HUES64 (cell line): ENCODE results near the gene PLA2G4D.

ENCODE experiments used
- H3K27ac ChIP-seq: 2 replicates; pipeline ENCODE4 v1.7.0; 2013; ENCODE audit warnings: low read depth, low read length, inconsistent platforms
- H3K27me3 ChIP-seq: 2 replicates; pipeline ENCODE4 v1.6.1; 2013; ENCODE audit warnings: mild to moderate bottlenecking, low read length; ENCODE audit not compliant: insufficient read depth
- H3K36me3 ChIP-seq: 2 replicates; pipeline ENCODE4 v1.6.1; 2013; ENCODE audit warnings: mild to moderate bottlenecking, low read length; ENCODE audit not compliant: insufficient read depth
- H3K4me1 ChIP-seq: 2 replicates; pipeline ENCODE4 v1.6.1; 2013; ENCODE audit warnings: mild to moderate bottlenecking, low read length, moderate library complexity; ENCODE audit not compliant: insufficient read depth
- H3K4me3 ChIP-seq: 2 replicates; pipeline ENCODE4 v1.5.1; 2013; ENCODE audit warnings: mild to moderate bottlenecking, low read length, moderate library complexity
- H3K9ac ChIP-seq: 2 replicates; pipeline ENCODE4 v1.6.1; 2013; ENCODE audit warnings: mild to moderate bottlenecking, low read depth, low read length
- H3K9me3 ChIP-seq: 2 replicates; pipeline ENCODE4 v1.6.1; 2013; ENCODE audit warnings: low read depth, low read length; ENCODE audit not compliant: insufficient read depth
- WGBS: fragments of 150-250, 120-280 bp; methylation state at CpG from one replicate; pipeline ENCODE4 v1.1.7; 2013; ENCODE audit warnings: missing lambda C conversion rate; 5-methylcytosine and 5-hydroxymethylcytosine counted together

The PLA2G4D gene

GRCh38 chr15:42034628-42035434, 59.5 kb downstream of the PLA2G4D start:
- 77% methylated on average over 7 of the region's 8 CpGs for WGBS
- Histone ChIP-seq H3K27ac (no peak overlapping the region), H3K27me3 (no peaks in the 10 kb centered on the region), H3K9ac (no peak overlapping the region), H3K4me3 (no peak overlapping the region), H3K9me3 (no peaks in the 10 kb centered on the region), H3K36me3 (no peaks in the 10 kb centered on the region), H3K4me1 (peaks cover 12% of the 10 kb centered on the region)

- no peaks in the 10 kb centered on the region for H3K36me3 ChIP-seq
- no peak overlapping the region for H3K9ac ChIP-seq
- H3K27me3 ChIP-seq, result no peaks in the 10 kb centered on the region
- H3K27ac ChIP-seq, result no peak overlapping the region
- WGBS, result 97% methylated on average over 3 of the region's 3 CpGs
- peaks cover 12% of the 10 kb centered on the region for H3K4me1 ChIP-seq
- no peak overlapping the region for H3K4me3 ChIP-seq
- H3K9me3 ChIP-seq, result no peaks in the 10 kb centered on the region
Observed at GRCh38 chr15:42033214-42033873, 61.0 kb downstream of the PLA2G4D start.

- Histone ChIP-seq H3K9me3 (no peaks in the 10 kb centered on the region), H3K4me3 (no peak overlapping the region), H3K36me3 (no peaks in the 10 kb centered on the region), H3K27me3 (no peaks in the 10 kb centered on the region), H3K9ac (no peak overlapping the region), H3K4me1 (peaks cover 12% of the 10 kb centered on the region), H3K27ac (no peak overlapping the region)
- 85% methylated on average over 9 of the region's 9 CpGs for WGBS
Observed at GRCh38 chr15:42032376-42033213, 61.8 kb downstream of the PLA2G4D start.

GRCh38 chr15:42031198-42031915, 63.0 kb downstream of the PLA2G4D start:
- WGBS, result 87% methylated on average over 5 of the region's 6 CpGs
- no peak overlapping the region for H3K4me3 ChIP-seq

GRCh38 chr15:42027521-42027920, 66.8 kb downstream of the PLA2G4D start:
- no peak overlapping the region for H3K4me3 ChIP-seq
- peaks cover 25% of the 10 kb centered on the region for H3K9me3 ChIP-seq
- H3K36me3 ChIP-seq, result no peaks in the 10 kb centered on the region
- no peaks in the 10 kb centered on the region for H3K4me1 ChIP-seq
- H3K9ac ChIP-seq, result no peak overlapping the region
- 94% methylated on average over 7 of the region's 7 CpGs for WGBS
- H3K27me3 ChIP-seq, result no peaks in the 10 kb centered on the region
- H3K27ac ChIP-seq, result no peak overlapping the region

More at GRCh38 chr15:42031198-42031915, 63.0 kb downstream of the PLA2G4D start:
- peaks cover 12% of the 10 kb centered on the region for H3K4me1 ChIP-seq
- no peaks in the 10 kb centered on the region for H3K9me3 ChIP-seq
- H3K27ac ChIP-seq, result no peak overlapping the region
- H3K27me3 ChIP-seq, result no peaks in the 10 kb centered on the region
- no peaks in the 10 kb centered on the region for H3K36me3 ChIP-seq
- no peak overlapping the region for H3K9ac ChIP-seq

- Histone ChIP-seq H3K4me1 (no peaks in the 10 kb centered on the region), H3K27ac (no peak overlapping the region), H3K4me3 (no peak overlapping the region), H3K27me3 (no peaks in the 10 kb centered on the region), H3K36me3 (no peaks in the 10 kb centered on the region), H3K9me3 (peaks cover 40% of the 10 kb centered on the region), H3K9ac (no peak overlapping the region)
- 96% methylated on average over 3 of the region's 4 CpGs for WGBS
Observed at GRCh38 chr15:42024303-42024702, 70.1 kb downstream of the PLA2G4D start.

GRCh38 chr15:42021593-42021992, 72.8 kb downstream of the PLA2G4D start:
- Histone ChIP-seq H3K4me1 (no peaks in the 10 kb centered on the region), H3K4me3 (no peak overlapping the region), H3K36me3 (no peaks in the 10 kb centered on the region), H3K9ac (no peak overlapping the region), H3K27me3 (no peaks in the 10 kb centered on the region), H3K27ac (no peak overlapping the region), H3K9me3 (peaks cover 40% of the 10 kb centered on the region)
- 88% methylated on average over 5 of the region's 5 CpGs for WGBS

- H3K36me3 ChIP-seq, result no peaks in the 10 kb centered on the region
- no peak within 1 kb of the TSS for H3K9ac ChIP-seq
- WGBS, result 94% methylated on average over 5 of the region's 5 CpGs
- peaks cover 39% of the 10 kb centered on the region for H3K9me3 ChIP-seq
- H3K4me3 ChIP-seq, result no peak within 1 kb of the TSS
- no peaks in the 10 kb centered on the region for H3K4me1 ChIP-seq
- no peaks in the 10 kb centered on the region for H3K27me3 ChIP-seq
- H3K27ac ChIP-seq, result no peak within 1 kb of the TSS
Observed at GRCh38 chr15:42020713-42021273, 73.6 kb downstream of the PLA2G4D start, which contains the start of gene PLA2G4E. Gene PLA2G4E, minus strand, starts transcription at chr15:42021042. Its CDS starts 12 bp downstream, at chr15:42021030.

- 93% methylated on average over 6 of the region's 6 CpGs for WGBS
- H3K36me3 ChIP-seq, result no peaks in the 10 kb centered on the region
Observed at GRCh38 chr15:42018306-42019224, 75.8 kb downstream of the PLA2G4D start.

More at GRCh38 chr15:42018306-42019224, 75.8 kb downstream of the PLA2G4D start:
- Histone ChIP-seq H3K9ac (no peak overlapping the region), H3K27me3 (no peaks in the 10 kb centered on the region), H3K9me3 (peaks cover 25% of the 10 kb centered on the region), H3K4me3 (no peak overlapping the region), H3K4me1 (no peaks in the 10 kb centered on the region), H3K27ac (no peak overlapping the region)
